WTC11 (cell line): ENCODE results near the gene CEBPE. TPM values are rescaled to one million over a fixed set of nuclear protein-coding genes. Genes with fewer than 3 reads are reported as not detected.

Experiments
- ATAC-seq: fragments of 200-7000 bp; cut with Tn5 transposase; 2 replicates; pipeline ENCODE4 v1.10.0; 2021; ENCODE audit warnings: mild to moderate bottlenecking, moderate library complexity
- CTCF ChIA-PET: fragments of 300-600 bp; sonication (Branson Sonifier 250); formaldehyde crosslinking; loops from one replicate; lab custom pipeline; 2021; ENCODE audit warnings: antibody characterized with exemption; lab: Charles Lee
- POLR2A ChIA-PET: fragments of 350-600 bp; sonication (Branson Sonifier 250); formaldehyde crosslinking; loops from one replicate; lab custom pipeline; 2021; ENCODE audit warnings: antibody characterized with exemption; lab: Charles Lee
- DNase-seq: peaks from one replicate; pipeline ENCODE4 v3.0.0; 2021; ENCODE audit warnings: low spot score
- H3K27ac Mint-ChIP-seq: 2 replicates; pipeline ENCODE4 v1.8.0; 2021; ENCODE audit warnings: mixed read lengths
- H3K27me3 Mint-ChIP-seq: 2 replicates; pipeline ENCODE4 v1.8.0; 2021; ENCODE audit warnings: low read depth, mild to moderate bottlenecking, moderate library complexity, mixed read lengths
- H3K36me3 Mint-ChIP-seq: 2 replicates; pipeline ENCODE4 v1.8.0; 2021; ENCODE audit warnings: mixed read lengths
- H3K4me1 Mint-ChIP-seq: 2 replicates; pipeline ENCODE4 v1.8.0; 2022; ENCODE audit warnings: mixed read lengths
- H3K4me3 Mint-ChIP-seq: 2 replicates; pipeline ENCODE4 v1.8.0; 2021; ENCODE audit warnings: mild to moderate bottlenecking, moderate library complexity, mixed read lengths
- H3K9me3 Mint-ChIP-seq: 2 replicates; pipeline ENCODE4 v1.8.0; 2021; ENCODE audit warnings: mixed read lengths
- ATF1 ChIP-seq: sonication (generic); formaldehyde crosslinking; IDR thresholded peaks from 2 replicates; pipeline ENCODE4 v1.8.1; 2023; ENCODE audit warnings: mild to moderate bottlenecking, moderate library complexity, missing genetic modification reagents
- ATF2 ChIP-seq: sonication (generic); formaldehyde crosslinking; IDR thresholded peaks from 2 replicates; pipeline ENCODE4 v1.8.1; 2022; ENCODE audit warnings: low read depth, missing genetic modification reagents, borderline replicate concordance
- CREB1 ChIP-seq: sonication (generic); formaldehyde crosslinking; IDR thresholded peaks from 2 replicates; pipeline ENCODE4 v1.8.0; 2023; ENCODE audit warnings: mild to moderate bottlenecking, missing genetic modification reagents
- CTCF ChIP-seq: fragments of 200-600 bp; IDR thresholded peaks from 2 replicates; pipeline ENCODE4 v1.8.0; 2022; ENCODE audit warnings: antibody characterized with exemption
- ESRRA ChIP-seq: sonication (generic); formaldehyde crosslinking; IDR thresholded peaks from 2 replicates; pipeline ENCODE4 v1.8.1; 2022; ENCODE audit warnings: mild to moderate bottlenecking, missing genetic modification reagents, borderline replicate concordance
- GABPB1 ChIP-seq: sonication (generic); formaldehyde crosslinking; IDR thresholded peaks from 2 replicates; pipeline ENCODE4 v1.8.1; 2023; ENCODE audit warnings: mild to moderate bottlenecking, missing genetic modification reagents
- HMGXB4 ChIP-seq: sonication (generic); formaldehyde crosslinking; IDR thresholded peaks from 2 replicates; pipeline ENCODE4 v1.8.1; 2023; ENCODE audit warnings: mild to moderate bottlenecking, moderate library complexity, missing genetic modification reagents
- MAX ChIP-seq: sonication (generic); formaldehyde crosslinking; IDR thresholded peaks from 2 replicates; pipeline ENCODE4 v1.8.0; 2022; ENCODE audit warnings: mild to moderate bottlenecking, missing genetic modification reagents
- NR3C1 ChIP-seq: sonication (generic); formaldehyde crosslinking; conservative IDR thresholded peaks from 2 replicates; pipeline ENCODE4 v1.8.1; 2023; ENCODE audit warnings: low read depth, mild to moderate bottlenecking, missing genetic modification reagents
- RORB ChIP-seq: fragments of 250-450 bp; sonication (Bioruptor Pico); IDR thresholded peaks from 2 replicates; pipeline ENCODE4 v1.9.0; 2021; ENCODE audit warnings: mild to moderate bottlenecking
- USF2 ChIP-seq: sonication (generic); formaldehyde crosslinking; IDR thresholded peaks from 2 replicates; pipeline ENCODE4 v1.8.1; 2023; ENCODE audit warnings: mild to moderate bottlenecking, missing genetic modification reagents, moderate library complexity
- ZMAT4 ChIP-seq: fragments of 250-450 bp; sonication (Bioruptor Pico); IDR thresholded peaks from 2 replicates; pipeline ENCODE4 v1.9.0; 2021; ENCODE audit warnings: mild to moderate bottlenecking
- ZNF138 ChIP-seq: sonication (generic); formaldehyde crosslinking; conservative IDR thresholded peaks from 2 replicates; pipeline ENCODE4 v1.8.1; 2022; ENCODE audit warnings: mild to moderate bottlenecking, moderate library complexity, missing genetic modification reagents
- total RNA-seq: library from RNA; stranded (reverse); gene quantifications from 3 replicates; pipeline ENCODE4 v1.2.3, GENCODE V29; 2021

Gene CEBPE
- total RNA-seq, 1 experiment from 2014 or later: not detected

- no peak for TF ChIP-seq ATF2 (CRISPR knock-in tag)
Measured at GRCh38 chr14:23070262-23071129, 48.6 kb downstream of the CEBPE start (continued).

- Mint-ChIP-seq H3K4me3 (peak overlapping the region; percentile 95), H3K27me3 (no peaks in the 10 kb centered on the region), H3K9me3 (no peaks in the 10 kb centered on the region), H3K27ac (peak overlapping the region; percentile 71), H3K4me1 (peaks cover 38% of the 10 kb centered on the region), H3K36me3 (peaks cover 71% of the 10 kb centered on the region)
- CTCF ChIA-PET: interaction anchor here (0.6 to 4.6 kb wide), 91 partner anchors 8 to 399 kb away, joined by 3 to 160 read pairs (median 6); partner anchors contain the start of genes ACIN1, AJUBA, BCL2L2 and C14orf119
- DNase-seq (no peak), ATAC-seq (no peak)
- POLR2A ChIA-PET: interaction anchor here (0.6 to 2.0 kb wide), 4 partner anchors 11 to 1515 kb away, joined by 3 to 12 read pairs (median 8); partner anchors contain the start of genes ACIN1 and C14orf119
- no peak for TF ChIP-seq ESRRA (CRISPR knock-in tag)
- TF ChIP-seq USF2 (CRISPR knock-in tag): no peak
Measured at GRCh38 chr14:23069413-23069806, 49.6 kb downstream of the CEBPE start.

GRCh38 chr14:23068789-23069412 lies 50.2 kb downstream of the CEBPE start:
- CTCF ChIA-PET: interaction anchor here (0.5 to 2.2 kb wide), 100 partner anchors 9 to 1353 kb away, joined by 3 to 160 read pairs (median 5); partner anchors contain the start of genes ACIN1, AJUBA, BCL2L2 and C14orf119

More at GRCh38 chr14:23068789-23069412, 50.2 kb downstream of the CEBPE start:
- Mint-ChIP-seq H3K9me3 (no peaks in the 10 kb centered on the region), H3K27ac (peak overlapping the region; percentile 71; the same call in 1 of the 2 replicates), H3K4me3 (peak overlapping the region; percentile 48), H3K27me3 (no peaks in the 10 kb centered on the region), H3K4me1 (peaks cover 38% of the 10 kb centered on the region), H3K36me3 (peaks cover 73% of the 10 kb centered on the region)
- no peak for TF ChIP-seq NR3C1
- TF ChIP-seq USF2 (CRISPR knock-in tag): no peak
- 0 out of 2 replicates have a peak, but pooled peaks have one; percentile 41 for TF ChIP-seq MAX (CRISPR knock-in tag)
- peak; percentile 54; the same call in 1 of the 2 replicates for TF ChIP-seq HMGXB4 (CRISPR knock-in tag)
- peak; percentile 74 for TF ChIP-seq CTCF
- TF ChIP-seq ATF1: no peak
- no peak for TF ChIP-seq RORB
- TF ChIP-seq GABPB1 (CRISPR knock-in tag): peak; percentile 13; the same call in 1 of the 2 replicates
- no peak for TF ChIP-seq ZMAT4 (CRISPR knock-in tag)
- TF ChIP-seq ZNF138: no peak
- TF ChIP-seq CREB1 (CRISPR knock-in tag): no peak
- DNase-seq (peak; percentile 86), ATAC-seq (peak; percentile 70)
- POLR2A ChIA-PET: interaction anchor here (0.6 to 2.0 kb wide), 7 partner anchors 10 to 1515 kb away, joined by 3 to 12 read pairs (median 5); partner anchors contain the start of genes ACIN1 and C14orf119
